HUDEP-2 (cell line): ENCODE data around the gene LSM14B.
"Not testable (repeated sequence)": the region's sequence is repeated elsewhere in the genome, so short reads cannot be mapped to it uniquely, and the experiment has no call there.

ENCODE experiments used
- DNase-seq, 76 experiments: peaks; one replicate each; lab custom pipeline; 2025; ENCODE audit not compliant: unreplicated experiment in 76 of 76; lab: John Stamatoyannopoulos, UW

Gene LSM14B

DNA sequence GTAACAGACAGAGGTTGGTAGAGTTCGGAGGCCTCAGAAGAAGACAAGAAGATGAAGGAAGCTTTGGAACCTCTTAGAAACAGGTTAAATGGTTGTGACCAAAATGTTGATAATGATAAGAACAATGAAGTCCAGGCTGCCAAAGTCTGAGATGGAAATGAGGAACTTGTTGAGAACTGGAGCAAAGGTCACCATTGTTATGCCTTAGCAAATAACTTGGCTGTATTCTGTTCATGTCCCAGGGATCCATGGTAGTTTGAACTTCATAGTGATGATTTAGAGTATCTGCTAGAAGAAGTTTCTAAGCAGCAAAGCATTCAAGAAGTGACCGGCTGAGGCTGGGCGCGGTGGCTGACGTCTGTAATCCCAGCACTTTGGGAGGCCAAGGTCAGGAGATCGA lies 11.1 kb upstream of the LSM14B start:
- peak in 1 of 76 experiments; percentile 5 for DNase-seq

DNA sequence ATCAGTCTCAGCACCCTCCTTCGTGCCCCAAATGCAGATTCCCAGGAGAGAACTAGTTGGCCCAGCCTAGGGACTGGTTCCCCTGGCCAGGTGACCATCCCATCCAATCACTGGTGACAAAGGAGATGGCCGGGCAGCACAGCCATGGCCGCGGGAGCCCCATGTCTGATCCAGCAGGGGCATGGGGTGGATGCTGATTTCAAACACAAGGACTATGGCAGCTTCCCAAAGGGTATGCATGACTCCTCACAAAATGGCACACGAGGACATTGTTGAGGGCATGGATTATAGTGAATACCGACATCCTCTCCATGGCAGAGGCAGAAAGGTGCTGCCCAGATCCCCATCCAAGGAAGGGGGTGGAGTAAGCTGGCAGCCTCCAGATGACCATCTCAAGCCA lies 9.9 kb upstream of the LSM14B start:
- DNase-seq, result no peak

GRCh38 chr20:62114894-62115293 lies 7.4 kb upstream of the LSM14B start:
- DNase-seq, result no peak

DNA sequence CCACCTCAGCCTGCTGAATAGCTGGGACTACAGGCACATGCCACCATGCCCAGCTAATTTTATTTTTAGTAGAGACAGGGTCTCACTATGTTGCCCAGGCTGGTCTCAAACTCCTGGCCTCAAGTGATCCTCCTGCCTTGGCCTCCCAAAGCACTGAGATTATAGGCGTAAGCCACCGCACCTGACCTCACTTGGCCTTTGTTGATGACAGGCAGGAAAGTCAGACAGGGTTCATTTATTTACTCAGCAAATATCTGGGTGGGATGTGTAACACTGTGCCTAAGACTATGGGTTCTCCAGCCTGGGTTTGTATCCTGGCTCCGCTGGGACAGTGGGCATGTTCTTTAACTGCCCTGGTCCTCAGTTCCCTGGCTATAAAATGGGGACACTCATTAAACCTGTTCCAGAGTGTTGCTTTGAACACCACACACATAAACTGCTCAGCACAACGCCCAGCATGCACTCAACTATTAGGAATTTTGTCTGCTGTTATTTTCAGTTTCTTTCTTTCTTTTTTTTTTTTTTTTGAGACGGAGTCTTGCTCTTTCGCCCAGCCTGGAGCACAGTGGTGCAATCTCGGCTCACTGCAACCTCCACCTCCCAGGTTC lies 6.4 kb upstream of the LSM14B start:
- not testable (repeated sequence) for DNase-seq

DNA sequence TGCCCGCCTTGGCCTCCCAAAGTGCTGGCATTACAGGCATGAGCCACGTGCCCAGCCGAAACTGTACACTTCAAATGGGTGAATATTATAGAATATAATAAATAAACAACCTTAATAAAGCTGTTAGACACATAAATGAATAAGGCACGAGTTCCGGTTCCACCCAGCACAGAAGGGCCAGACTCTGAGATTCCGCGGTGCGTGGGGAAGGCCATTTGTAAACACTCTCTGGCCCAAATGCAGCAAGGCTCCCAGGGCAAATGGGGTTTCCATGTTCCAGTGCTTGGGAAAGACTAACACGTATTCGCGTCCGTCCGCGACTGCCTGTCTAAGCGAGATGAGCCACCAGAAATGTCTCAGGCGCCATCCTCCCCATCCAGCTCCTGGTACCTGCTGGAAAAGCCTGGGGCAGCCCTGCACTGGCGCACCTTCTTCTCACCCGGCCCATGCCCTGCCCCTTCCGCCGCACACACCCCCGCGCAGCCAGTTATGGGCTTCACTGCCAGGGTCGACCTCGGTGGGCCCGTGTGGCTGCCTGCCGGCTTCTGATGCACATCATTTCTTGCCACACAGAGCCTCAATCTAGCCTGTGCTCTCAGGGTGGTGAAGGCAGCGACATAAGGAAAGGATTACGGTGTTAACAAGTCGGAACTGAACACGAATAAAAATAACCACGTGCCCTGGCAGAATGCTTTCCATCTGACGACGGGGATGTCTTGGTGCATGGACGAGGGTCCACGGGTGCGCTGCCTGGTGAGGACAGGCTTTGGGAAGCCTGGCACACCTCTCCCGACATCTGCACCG lies 5.5 kb upstream of the LSM14B start:
- no peak for DNase-seq

GRCh38 chr20:62117362-62117646 lies 5.0 kb upstream of the LSM14B start:
- no peak for DNase-seq

DNA sequence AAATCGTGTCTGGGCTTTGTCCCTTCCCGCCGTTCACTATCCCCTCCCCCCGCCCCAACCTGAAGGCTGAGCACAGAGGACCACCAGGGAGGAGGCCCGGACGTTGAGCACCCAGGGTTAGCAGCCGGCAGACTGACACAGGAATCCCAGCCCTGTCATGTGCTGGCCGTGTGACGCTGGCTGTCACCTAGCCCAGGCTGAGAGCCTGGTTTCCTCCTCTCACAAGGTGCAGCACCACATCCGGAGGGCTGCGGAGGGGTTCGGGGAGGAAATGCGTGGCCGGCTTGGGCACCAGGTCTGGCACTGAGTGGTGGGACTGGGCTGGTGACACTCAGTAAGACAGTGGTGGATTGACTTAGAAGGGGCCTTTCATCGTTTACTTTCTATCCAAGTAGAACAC lies 4.6 kb upstream of the LSM14B start:
- no peak for DNase-seq

DNA sequence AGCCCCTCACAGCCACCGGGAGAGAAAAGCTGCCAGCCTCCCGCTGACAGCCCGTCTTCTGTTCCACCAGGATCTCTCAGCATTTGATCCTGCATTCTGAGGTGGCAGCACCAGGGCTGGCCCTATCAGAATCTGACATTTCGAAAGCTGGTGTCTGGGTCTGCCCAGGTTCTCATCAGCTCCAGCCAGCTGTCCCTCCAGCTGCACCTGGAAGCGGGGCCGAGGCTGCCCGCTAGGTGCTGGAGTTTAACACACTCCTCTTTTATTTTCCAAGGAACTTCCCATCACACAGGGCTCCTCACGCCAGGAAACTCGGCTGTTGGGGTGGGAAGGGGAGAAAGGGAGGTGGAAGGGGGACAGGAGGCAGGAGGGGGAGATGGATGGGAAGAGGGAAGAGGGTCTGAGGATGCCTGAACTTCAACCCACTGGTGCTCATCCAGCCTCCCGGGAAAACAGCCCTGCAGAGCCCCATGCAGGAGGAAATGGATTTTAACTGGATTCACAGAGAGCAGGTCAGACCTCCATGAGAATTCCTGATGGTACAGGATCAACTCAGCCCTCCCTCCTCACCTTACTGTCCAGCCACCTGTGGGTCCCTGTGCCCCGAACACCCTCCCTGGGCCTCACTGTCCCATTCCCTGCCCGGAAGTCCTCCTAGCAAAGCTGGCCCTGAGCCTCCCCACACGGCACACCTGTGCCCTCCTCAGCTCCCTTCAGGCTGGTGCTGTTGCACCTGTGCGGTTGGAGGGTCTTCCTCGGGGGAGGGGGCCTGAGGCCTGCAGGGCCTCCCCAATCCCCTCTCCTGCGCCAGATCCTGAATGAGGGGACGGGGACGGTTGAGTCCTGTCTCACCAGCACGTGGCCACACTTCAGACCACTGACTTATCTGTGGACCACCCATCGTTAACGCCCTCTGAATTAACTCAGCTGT lies 3.9 kb upstream of the LSM14B start:
- no peak for DNase-seq

DNA sequence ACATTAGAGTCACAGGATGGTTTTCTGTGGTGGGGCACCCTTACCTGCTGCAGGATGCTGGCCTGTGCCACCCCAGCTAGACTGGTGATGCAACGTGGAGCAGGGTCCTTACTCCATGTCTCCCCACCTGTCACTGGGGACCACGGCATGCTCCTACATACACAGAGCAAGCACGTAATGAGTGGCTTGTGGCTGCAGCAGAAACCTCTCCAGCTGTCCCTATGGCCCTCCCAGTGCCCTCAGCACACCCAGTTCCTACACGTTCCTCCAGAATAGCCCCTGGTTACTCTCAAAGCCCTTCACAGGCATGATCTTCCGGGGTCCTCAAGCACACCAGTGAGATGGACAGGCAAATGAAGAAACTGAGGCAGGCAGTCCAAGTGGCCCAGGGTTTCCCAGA lies 3.2 kb upstream of the LSM14B start:
- no peak for DNase-seq

- DNase-seq, result no peak
Measured at GRCh38 chr20:62119591-62120364, 2.5 kb upstream of the LSM14B start.

GRCh38 chr20:62120365-62120762 lies 1.9 kb upstream of the LSM14B start:
- no peak for DNase-seq

- peak in 43 of 76 experiments; percentile 9 to 72 (median 48) for DNase-seq
Measured at GRCh38 chr20:62120990-62121775, 1.1 kb upstream of the LSM14B start.

- DNase-seq, result peak in 10 of 76 experiments; percentile 15 to 40 (median 26)
Measured at GRCh38 chr20:62122654-62123449, 577 bp downstream of the LSM14B start.

DNA sequence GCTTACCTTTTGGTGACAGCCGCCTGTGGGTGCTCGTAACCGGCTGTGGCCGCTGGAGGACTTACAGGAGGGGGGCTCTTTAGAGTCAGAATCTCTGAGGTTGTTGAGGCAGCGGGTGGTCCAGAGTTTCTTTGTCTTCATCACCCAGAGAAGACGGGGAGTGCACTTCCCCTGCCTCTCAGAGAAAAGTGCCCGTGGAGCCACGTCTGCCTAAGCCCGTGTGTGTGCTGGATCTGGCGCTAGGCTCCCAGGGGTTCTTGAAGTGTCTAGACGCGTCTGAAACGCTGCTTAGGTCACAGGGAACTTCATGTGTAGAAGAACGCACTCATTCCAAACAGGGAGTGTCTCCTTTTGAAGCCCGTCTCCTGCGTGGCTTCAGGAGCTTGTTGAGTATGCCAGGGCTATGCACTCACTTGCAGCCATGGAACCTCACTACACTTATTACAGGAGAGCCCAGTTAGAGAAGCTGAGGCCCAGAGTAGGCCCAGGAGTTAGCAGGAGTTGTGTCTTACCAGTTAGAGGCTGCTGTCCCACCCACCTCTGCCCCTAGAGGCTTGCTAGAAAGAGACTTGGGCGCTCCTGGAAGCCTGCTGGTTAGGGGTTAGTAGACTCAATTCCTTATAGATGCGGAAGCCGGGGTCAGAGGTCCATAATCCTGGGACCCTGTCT lies 1.3 kb downstream of the LSM14B start:
- no peak for DNase-seq

DNA sequence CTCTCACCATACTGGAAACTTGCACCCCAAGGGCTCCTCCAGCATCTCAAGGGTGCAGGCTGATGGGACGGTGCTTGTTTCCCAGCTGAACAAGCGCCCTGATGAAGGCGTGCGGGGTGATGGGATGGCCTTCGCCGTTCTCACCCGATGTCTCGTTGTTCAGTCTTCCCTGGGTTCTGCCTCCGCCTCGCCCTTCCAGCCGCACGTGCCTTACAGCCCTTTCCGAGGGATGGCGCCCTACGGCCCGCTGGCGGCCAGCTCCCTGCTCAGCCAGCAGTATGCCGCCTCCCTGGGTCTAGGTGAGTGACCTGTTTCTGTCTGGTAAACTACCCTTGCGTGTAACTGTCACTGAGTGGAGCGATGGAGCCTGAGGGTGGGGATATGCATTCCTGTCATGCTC lies 3.9 kb downstream of the LSM14B start:
- no peak for DNase-seq

- DNase-seq, result no peak
Measured at GRCh38 chr20:62127799-62128198, 5.5 kb downstream of the LSM14B start.

- no peak for DNase-seq
Measured at GRCh38 chr20:62128502-62128901, 6.2 kb downstream of the LSM14B start.

- DNase-seq, result no peak
Measured at GRCh38 chr20:62129731-62130531, 7.7 kb downstream of the LSM14B start.
